ENCODE measurements around the gene HOXA9.

HOXA9 gene

DNA sequence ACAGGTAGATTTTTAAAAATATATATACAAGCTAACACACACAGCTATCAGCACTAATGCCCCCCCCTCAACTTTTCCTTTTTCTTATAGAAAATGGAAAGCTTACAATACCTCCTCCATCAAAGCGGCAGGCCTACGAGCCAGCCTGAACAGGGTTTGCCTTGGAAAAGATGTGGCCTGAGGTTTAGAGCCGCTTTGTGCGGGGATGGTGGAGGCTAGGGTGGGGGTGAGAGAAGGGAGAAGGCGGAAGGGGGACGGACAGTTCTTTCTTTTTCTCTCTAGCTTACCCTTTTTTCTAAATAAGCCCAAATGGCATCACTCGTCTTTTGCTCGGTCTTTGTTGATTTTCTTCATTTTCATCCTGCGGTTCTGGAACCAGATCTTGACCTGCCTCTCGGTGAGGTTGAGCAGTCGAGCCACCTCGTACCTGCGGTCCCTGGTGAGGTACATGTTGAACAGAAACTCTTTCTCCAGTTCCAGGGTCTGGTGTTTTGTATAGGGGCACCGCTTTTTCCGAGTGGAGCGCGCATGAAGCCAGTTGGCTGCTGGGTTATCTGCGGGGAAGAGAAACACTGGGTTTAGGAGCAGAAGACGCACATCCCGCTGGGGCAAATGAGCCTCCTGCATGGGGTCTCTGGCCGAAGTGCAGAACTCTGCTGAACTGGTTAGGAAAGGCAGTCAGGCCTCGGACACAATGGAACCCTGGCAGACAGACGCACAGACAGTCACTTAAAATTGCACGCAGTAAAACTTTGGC, 1.9 kb downstream of the HOXA9 start:
- no peak for DNase-seq

DNA sequence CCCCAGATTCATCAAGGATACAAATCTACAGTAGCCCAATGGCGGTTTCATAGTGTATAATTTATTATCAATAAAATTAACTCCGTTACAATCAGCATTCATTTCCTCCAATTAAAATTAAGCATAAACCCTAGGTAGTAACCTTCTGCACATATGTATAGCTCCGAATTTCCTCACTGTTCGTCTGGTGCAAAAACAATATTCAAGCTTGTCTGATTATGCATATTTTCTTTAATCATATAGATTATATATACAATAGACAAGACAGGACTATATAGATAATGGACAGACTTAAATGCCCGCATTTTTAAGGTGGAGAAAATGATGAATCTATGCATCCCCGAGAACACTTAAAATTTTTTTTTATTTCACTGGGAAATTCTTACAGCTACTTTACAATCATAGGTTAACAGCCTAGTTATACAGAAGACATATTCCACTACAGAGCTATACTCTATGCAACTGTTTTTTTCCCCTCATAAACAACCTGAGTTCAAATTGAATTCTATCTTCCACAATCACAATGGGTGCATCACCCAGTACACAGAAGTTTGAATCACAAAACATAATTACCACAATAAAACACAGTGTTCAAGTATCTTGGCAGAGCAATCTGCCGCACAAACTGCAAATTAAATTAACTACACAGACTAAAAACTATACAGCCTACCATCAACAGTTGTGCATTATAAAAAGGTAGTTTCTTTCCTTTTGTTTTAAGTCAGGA, 2.6 kb downstream of the HOXA9 start:
- DNase-seq = no peak

DNA sequence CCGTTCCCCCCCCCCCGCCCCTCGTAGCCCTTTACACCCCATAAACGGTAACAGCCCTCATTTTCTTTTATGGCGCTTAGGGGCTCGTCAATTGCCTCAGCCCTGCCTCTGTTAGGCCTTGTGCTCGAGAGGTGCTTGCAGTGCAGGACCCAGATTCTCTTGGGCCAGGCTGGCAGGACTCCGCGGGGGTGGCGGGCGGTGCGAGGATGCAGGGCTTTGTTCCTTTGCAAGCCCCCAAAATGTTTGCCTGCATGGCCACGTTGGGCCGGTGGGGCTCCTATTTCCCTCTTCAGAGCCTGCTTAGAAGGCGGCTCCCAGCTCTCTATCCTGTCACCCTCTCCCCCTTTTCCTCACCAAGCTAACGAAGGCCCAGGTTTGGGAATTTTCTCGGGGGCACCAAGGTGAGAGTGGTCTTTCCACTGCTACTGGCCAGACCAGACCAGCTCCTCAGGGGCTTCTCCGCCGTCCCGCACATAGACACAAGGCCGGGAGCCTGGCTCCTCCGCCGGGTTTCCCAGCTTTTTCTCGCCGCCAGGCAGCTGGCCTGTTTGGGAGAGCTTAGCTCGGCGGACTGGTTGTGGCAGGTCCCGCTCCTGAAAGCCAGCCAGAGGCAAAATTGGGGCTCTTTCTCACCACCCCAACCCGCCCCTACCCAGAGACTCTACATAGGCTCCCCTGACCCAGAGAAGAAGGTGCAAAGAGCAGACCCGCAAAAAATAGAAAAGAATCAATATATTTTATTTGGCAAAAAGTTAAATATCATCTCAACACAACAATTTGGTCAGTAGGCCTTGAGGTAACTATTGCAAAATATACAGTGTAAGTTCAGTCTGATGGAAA, 3.4 kb downstream of the HOXA9 start:
- no peak for DNase-seq

DNA sequence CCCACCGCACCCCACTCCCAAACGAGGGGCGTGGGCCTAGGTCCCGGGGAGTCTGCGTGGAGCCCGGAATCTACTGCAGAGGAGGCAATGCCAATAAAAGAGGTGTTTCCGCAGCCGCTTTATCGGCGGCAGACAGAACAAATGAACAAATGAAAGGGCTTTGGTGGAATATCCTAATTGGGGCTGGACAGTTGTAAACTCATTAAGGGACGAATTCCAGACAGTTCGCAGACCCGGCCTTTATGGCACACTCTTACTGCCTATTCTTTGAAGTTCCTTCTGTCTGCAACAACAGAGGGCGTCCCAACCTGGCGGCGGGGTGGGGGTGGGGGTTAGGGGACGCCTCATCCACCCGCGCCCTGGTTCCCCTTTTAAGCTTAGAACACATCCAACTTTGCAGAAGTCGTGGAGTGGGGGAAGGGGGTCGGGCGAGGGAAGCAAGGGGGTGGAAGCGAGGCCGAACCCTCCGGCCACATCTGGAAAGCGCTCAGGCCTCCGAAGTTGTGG, 4.1 kb downstream of the HOXA9 start:
- no peak for DNase-seq

DNA sequence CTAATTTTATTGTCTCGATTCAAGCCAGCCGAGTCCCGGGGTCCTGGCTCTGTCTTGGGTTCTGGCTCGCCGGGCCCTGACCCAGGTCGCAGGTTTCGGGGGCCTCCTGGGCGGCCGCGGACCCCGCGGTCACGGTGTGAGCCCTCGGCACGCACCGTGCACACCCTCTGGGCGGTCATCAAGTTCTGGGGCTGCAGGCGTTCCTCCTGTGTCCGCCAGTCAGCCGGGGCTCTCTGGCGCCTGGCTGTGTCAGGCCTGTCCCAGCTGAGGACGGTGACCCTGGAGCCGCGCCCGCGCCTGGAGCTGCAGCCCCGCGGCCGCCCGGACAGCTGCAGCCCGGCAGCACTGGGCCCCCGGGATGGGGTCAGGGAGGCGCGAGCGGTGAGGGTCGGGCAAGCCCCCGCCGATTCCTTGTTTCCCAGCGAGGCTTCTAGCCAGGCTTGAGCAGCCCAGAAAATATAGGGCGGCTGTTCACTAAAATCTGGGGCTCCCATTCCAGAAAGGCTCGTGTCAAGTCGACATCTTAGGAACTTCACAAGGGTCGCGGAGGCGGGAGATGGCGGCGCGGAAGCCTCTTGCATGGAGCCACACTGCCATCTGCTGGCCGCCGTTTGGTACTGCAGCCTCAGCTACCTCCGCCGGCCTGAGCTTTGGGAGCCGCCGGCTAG, 4.7 kb downstream of the HOXA9 start:
- DNase-seq = peak; percentile 79

DNA sequence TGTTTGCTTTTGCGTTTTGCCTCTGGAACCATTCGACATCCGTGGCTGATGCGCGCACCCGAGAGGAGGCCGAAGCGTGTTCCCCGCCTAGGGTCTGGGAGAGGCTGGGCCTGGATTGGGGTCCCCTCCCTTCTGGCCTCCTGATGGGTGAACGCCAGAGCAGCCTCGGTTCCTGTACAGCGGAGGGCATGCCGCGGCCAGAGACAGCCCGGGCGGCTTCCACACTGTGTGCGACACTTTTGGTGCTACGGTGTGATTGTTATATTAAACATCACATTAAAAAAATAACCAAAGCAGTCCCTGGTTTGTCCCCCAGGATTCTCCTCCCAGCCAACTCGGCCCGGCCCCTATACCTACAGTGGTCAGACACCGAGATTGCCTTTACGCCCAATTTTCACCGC, 5.2 kb downstream of the HOXA9 start:
- DNase-seq = no peak

DNA sequence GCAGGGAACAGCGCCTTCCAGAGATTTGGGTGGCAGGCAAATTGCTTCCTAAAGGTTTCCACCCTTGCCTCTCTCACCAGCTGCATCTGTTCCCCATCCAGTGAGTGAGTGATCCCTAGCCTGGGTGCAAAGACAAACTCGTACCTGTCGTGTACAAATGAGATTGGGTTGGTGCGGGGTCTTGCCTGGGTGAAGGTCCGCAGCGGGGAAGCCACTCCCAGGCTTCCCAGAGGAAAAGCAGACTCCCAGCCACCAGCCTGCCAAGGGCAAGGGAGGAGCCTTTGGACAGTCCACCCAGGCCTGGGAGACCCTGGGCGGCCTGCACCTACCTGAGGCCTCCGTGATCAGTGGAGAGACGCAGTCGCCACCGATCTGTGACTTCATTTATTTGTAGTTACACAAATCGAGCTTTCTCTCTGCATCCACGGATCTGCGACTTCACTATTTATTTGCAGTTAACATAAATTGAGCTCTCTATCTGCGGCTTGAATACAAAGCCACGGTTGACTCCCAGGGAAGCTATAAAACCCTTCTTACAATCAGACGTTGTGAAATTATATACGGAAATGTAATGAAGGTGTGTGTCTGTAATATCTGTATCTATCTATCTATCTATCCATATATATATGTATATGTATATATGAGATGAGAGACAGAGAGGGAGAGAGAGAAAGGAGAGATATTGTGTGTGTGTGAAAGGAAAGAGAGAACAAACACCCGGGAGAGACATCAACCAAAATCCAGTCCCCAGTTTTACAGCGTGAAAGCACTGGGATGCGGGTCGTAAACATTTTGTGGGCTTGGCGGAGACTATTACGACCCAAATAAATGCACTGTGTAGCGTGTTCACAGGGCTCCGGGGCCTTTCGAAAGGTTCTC, 5.8 kb downstream of the HOXA9 start:
- no peak for DNase-seq

DNA sequence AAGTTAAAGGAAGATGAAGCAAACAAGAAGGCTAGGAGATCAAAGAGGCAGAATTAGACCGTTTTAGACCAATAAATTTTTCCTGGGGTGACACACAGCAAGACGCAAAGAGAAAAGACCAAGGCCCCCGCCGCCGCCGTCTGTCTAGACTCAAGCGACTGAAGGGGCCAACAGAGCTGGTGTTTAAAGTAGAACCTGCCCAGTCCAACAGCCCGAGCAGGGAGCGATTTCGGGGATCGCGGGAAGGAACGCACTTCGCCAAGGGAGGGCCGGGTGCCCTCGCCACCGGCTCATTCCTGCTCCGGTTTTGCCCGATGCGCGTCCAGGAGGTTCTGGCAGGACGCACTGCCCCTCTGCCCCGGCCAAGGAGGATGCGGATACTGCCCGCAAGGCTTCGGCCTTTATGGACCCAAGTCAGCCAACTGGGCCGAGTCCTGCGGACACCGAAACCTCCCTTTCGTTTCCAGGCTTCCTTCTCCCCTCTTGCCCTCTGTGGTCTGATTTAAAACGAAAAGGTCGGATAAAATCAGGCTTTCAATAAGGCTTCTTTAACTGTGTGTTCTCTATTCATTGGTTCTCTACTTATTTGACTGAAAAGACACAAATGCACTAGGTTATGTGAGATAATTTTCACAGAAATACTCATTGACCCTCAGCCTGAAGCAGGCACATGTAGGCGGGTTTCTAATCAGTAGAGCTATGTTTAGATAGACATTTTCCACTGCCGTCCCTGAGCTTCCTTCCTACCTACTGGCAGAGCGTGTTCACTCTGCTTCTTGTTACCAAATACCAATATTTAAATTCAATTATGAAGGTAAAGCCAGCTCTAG, 6.7 kb downstream of the HOXA9 start:
- no peak for DNase-seq

DNA sequence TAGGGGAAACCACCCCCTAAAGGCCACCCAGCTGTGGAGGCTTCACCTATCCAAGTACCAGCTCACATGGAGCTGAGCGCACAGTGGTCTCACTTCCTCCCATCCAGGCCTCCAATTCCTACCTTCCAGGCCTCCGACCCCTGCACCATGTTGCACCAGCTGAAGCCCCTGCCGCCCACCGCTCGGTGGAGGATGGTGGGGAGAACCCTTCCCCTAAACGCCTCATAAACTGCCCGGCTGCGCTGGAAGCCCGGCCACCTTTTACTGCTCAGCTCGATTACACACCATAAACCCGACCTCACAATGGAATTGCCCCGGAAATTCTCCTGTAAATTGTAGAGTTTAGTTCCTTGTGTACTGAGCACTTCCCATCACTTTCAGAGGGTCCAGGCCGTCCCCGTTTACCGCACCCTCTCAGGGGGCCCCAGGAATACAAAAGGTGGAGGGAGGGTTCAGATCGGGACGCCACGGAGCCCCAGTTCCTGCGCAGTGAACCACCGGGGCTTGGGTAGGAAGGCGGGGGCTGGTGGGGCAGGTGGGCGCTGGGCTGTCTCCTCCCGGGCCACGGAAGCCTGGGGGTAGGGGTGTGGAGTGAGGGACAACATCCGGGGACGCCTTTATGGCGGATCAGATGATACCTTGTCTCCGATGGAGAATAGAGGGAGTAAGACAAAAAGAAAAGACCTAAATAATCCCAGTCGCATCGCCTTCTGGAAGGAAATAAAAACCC, 7.5 kb downstream of the HOXA9 start:
- no peak for DNase-seq

DNA sequence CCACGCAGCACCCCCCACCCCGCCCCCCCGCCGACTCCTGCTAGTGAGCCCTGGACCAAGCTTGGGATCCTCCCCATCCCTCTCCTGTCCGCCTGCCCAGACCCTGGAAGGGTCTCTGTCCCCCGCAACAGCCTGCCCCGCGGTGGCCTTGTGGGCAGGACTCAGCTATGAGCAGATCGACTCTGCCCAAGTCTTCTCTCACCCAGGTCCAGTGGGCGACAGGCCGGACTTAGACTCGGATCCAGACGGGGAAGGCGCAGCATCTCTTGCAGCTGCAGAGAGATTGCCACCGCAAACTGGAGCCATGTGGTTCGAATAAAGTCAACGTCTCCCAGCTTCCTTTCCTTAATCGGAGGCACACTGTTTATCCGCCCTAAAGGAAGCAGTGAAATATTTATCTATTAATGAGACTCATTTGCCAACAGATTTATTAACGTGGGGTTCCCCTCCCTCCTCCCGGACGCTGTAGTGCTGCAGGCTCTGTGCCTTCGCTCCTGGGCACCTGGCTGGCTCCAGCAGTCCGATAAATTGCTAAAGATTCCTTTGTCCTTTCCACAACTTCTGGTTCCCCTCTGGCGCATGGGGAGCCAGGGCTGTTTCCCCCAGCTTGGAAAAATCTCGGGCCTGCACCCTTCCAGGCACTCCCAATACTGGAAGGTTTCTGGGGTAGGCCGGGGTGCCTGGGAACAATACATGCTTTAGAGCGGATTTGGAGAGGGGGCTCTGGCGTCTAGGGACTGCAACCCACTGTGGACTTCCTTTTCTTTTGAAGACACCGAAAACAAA, 8.2 kb downstream of the HOXA9 start:
- no peak for DNase-seq

DNA sequence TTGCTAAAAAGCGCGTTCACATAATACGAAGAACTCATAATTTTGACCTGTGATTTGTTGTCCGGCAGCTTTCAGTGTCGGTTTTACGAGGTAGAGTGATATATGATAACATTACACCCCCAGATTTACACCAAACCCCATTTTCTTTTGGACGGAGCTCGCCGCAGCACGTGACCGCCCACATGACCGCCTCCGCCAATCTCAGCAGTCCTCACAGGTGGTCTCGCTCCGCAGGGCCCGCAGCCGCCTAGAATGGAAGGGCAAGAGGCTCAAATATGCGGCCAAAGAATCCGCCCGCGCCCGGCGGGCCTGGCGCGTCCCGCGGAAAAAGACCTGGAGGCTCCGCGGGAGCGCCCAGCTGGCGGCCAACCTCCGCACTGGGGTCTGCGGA, 8.8 kb downstream of the HOXA9 start, which contains the start of gene HOXA7:
HOXA7 (minus strand) TSS at position 168 of the 391 bp plus-strand sequence; CDS start at position 38, 130 bp downstream.
- DNase-seq = peak; percentile 80

DNA sequence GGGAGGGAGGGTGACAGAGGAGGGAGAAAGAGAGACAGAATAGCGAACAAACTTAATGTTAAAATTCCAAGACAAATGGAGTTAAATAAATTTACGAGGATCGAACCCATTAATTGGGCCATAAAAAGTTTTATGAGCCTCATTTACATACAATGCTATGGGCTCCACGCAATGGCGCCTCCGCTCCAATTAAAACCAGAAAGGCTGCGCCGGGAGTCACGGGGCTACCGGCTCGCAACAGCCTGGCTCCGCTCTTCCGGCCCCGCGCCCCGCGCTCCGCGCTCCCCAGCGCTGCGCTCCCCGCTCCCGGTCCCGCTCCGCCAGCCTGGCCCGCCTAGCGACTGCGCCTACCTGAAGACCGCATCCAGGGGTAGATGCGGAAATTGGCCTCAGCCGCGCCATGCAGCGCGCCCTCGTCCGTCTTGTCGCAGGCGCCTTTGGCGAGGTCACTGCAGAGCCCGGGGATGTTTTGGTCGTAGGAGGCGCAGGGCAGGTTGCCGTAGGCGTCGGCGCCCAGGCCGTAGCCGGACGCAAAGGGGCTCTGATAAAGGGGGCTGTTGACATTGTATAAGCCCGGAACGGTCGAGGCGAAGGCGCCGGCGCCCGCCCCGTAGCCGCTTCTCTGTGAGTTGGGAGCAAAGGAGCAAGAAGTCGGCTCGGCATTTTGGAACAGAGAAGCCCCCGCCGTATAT, 9.4 kb downstream of the HOXA9 start:
- DNase-seq = no peak

DNA sequence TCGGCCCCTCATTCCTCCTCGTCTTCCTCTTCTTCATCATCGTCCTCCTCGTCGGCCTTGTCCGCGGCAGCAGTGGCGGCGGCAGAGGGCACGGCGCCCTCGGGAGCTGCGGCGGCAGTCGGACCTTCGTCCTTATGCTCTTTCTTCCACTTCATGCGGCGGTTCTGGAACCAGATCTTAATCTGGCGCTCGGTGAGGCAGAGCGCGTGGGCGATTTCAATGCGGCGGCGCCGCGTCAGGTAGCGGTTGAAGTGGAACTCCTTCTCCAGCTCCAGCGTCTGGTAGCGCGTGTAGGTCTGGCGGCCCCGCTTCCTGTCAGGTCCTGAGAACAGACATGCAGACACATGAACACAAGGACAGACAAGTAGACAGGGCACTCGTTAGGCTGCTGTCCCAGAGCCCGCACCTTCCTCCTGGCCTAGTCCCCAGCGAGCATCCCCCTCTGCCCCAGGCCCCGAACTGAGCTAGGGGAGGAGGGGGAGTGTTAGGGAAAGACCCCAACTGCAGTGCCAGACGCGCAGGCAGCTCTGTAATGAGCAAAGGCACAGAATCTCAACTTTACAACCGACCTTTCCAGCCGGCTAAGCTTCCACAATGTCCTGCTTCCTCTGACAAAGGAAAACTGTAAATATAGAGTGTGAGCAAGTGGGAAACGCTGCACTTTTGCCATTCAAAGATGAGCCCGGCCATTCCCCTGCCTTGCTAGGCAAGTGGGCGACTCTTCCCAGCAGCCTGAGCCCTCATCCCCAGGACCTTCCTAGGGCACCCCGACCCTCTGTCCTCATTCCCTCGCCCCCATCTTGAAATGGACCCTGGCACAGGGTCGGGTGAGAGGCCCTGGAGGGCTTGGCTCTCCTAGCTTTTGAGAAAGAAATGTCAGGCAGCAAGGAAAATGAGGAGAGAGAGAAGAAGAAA, 10.2 kb downstream of the HOXA9 start:
- DNase-seq = no peak

DNA sequence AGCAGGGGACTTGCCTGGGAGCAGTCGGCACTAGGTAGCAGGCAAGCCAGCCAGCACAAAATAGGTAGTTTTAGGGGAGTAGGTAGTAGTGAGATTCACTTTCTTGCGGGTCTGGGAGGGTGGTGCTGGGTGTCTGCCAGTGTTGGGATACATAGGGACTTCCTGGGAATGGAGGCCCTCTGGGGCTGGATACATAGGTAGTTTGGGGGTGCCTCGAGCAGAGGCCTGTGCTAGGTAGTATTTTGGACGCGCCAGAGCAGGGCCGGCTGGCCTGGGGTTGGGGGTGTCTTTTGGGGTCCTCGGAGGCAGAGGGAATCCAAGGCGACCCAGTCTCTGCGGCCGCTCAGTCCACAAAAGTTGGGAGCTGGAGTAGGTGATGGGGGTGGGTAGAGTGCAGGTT, 11.0 kb downstream of the HOXA9 start:
- DNase-seq = no peak

DNA sequence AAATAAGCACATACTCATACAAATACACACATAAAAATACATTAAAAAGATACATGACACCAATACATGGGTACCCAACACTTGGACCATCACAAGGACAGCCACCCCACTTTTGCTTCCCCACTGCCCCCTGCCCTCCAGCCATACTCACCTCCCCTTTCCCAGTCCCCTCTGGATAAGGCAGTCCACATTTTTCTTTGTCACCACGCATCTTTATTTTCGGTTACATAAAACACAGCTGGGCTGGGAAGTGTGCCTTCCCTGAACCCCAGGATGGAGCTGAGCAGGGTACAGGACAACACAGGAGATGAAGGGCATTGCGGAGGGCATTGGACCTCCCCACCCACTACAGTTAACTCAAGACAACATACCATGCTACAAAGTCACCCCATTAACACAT, 11.8 kb downstream of the HOXA9 start:
- DNase-seq = no peak

DNA sequence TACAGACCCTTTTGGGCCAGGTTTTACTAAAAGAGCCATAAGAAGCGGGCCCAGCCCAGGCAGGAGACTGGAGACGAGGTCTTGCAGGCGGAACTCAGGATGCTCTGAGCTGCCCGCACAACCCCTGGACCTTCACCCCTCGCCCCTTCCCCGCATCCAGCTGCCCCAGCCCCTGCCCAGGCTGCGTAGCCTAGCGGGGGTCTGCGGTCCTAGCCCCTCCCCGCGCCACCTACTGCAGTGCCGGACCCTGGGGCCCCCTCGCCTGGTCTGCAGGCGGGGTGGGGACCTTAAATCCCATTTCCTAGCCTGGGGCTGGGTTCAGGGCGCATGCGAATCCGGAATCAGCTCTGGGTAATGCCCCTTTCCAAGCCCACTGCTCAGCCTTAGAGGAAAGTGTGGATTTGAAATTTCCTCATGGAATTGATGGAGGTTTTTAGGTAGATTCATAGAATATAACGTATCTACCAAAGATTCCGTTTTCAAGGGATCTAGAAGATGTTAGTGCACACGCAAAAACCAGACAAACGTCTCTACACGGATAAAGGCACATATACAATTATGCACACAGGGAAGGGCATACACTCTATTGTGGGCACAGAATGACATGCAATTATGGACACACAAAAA, 12.4 kb downstream of the HOXA9 start:
- DNase-seq = no peak

Measured in DMS 273 treated with DMSO at 0.1 percent for 48 hours (cell line).